Measurements from ENCODE around the gene MAP3K2.
"Not testable (repeated sequence)": the region's sequence is repeated elsewhere in the genome, so short reads cannot be mapped to it uniquely, and the experiment has no call there.

MAP3K2 gene

GRCh38 chr2:127379712-127380355 lies 7.9 kb downstream of the MAP3K2 start:
- DNase-seq, result no peak

- DNase-seq, result no peak
Observed at GRCh38 chr2:127378720-127379119, 9.1 kb downstream of the MAP3K2 start.

GRCh38 chr2:127377262-127377661 lies 10.5 kb downstream of the MAP3K2 start:
- DNase-seq, result no peak

- no peak for DNase-seq
Observed at GRCh38 chr2:127376257-127376656, 11.5 kb downstream of the MAP3K2 start.

- DNase-seq, result no peak
Observed at GRCh38 chr2:127373362-127374083, 14.3 kb downstream of the MAP3K2 start.

GRCh38 chr2:127371037-127371436 lies 16.7 kb downstream of the MAP3K2 start:
- no peak for DNase-seq

GRCh38 chr2:127370010-127370409 lies 17.8 kb downstream of the MAP3K2 start:
- no peak for DNase-seq

GRCh38 chr2:127365211-127365643 lies 22.5 kb downstream of the MAP3K2 start:
- DNase-seq, result no peak

- no peak for DNase-seq
Observed at GRCh38 chr2:127362971-127363370, 24.8 kb downstream of the MAP3K2 start.

GRCh38 chr2:127361929-127362885 lies 25.6 kb downstream of the MAP3K2 start:
- no peak for DNase-seq

GRCh38 chr2:127360242-127360641 lies 27.5 kb downstream of the MAP3K2 start:
- no peak for DNase-seq

GRCh38 chr2:127359520-127359919 lies 28.3 kb downstream of the MAP3K2 start:
- DNase-seq, result no peak

- no peak for DNase-seq
Observed at GRCh38 chr2:127358971-127359370, 28.8 kb downstream of the MAP3K2 start.

GRCh38 chr2:127358044-127358443 lies 29.7 kb downstream of the MAP3K2 start:
- DNase-seq, result no peak

- no peak for DNase-seq
Observed at GRCh38 chr2:127357591-127357990, 30.2 kb downstream of the MAP3K2 start.

- no peak for DNase-seq
Observed at GRCh38 chr2:127356531-127356930, 31.2 kb downstream of the MAP3K2 start.

- peak; percentile 14 for DNase-seq
Observed at GRCh38 chr2:127355407-127356008, 32.3 kb downstream of the MAP3K2 start.

GRCh38 chr2:127353873-127354676 lies 33.7 kb downstream of the MAP3K2 start:
- DNase-seq, result not testable (repeated sequence)

- DNase-seq, result not testable (repeated sequence)
Observed at GRCh38 chr2:127353223-127353622, 34.6 kb downstream of the MAP3K2 start.

- DNase-seq, result no peak
Observed at GRCh38 chr2:127351603-127352002, 36.2 kb downstream of the MAP3K2 start.

- no peak for DNase-seq
Observed at GRCh38 chr2:127348426-127349000, 39.3 kb downstream of the MAP3K2 start.

All from effector CD4-positive, alpha-beta T cell (primary cell).